Activated T-cell treated with anti-CD3 and anti-CD28 coated beads for 1 hour (primary cell): ENCODE data around the gene PLIN4.

Source experiments
- DNase-seq: peaks from one replicate; pipeline ENCODE4 v3.0.0-alpha.2; 2020; ENCODE audit warnings: low read depth

The PLIN4 gene

GRCh38 chr19:4455719-4456475, 62.4 kb downstream of the PLIN4 start:
- DNase-seq: no peak

GRCh38 chr19:4454747-4455718, 63.3 kb downstream of the PLIN4 start:
- no peak for DNase-seq

- no peak for DNase-seq
These were observed 64.8 kb downstream of the PLIN4 start for GRCh38 chr19:4453232-4454179.

- no peak for DNase-seq
These were observed 65.9 kb downstream of the PLIN4 start for GRCh38 chr19:4452230-4452990.
